ENCODE results near the gene NUDT8.

GRCh38 chr11:67640021-67640757 is 10.5 kb upstream of the NUDT8 start:
- TF ChIP-seq MAX (IDR thresholded peaks at IDR 0.05) = peak; percentile 95
- TF ChIP-seq ZBTB7A (IDR thresholded peaks at IDR 0.05; ENCODE audit: low read depth) = no peak
